Loucy (cell line): ENCODE data around the gene TSPO.

Experiments
- EZH2phosphoT487 ChIP-seq: fragments of 200-600 bp; IDR thresholded peaks from 2 replicates; pipeline ENCODE4 v1.6.1; 2018; ENCODE audit warnings: antibody characterized with exemption, mild to moderate bottlenecking, moderate library complexity, borderline replicate concordance
- TF ChIP-seq, protein P1 (sequence below): fragments of 200-600 bp; sonication (generic); conservative IDR thresholded peaks from 2 replicates; pipeline ENCODE4 v1.5.1; 2014; ENCODE audit warnings: mild to moderate bottlenecking, antibody characterized with exemption, low read length

DNA sequence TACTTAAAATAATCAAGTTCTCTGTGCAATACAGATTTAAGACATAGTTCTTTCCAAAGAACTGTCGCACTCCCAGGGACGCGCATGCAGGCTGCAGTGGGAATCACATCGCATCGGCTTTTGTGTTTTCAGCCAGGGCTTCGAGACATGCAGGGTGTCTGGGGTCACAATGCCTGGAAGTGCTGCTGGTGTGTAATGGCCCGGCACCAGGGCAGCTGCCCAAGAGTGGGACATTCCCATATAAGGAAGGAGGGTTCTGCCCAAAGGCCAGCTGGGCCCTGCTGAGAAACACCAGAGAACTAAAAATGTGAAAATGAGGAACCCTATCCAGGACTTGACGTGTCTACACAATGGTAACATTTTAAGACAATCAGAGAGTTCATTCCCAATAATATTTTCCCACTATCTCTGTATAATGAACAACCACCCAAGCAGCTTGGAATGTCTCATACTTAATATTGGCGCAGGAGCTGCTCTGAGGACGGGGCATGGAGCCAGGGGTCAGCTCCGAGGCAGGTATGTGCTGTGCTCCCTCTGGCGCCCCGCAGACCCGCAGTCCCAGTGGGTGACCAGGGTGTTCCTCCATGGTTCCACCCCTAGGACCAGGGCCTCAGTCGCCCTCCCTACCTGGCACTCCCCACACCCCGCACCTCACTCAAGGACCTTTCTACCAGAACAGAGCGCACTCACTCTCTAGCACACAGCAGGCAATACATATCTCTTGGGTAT is 19.4 kb upstream of the TSPO start:
- TF ChIP-seq, protein P1, sequence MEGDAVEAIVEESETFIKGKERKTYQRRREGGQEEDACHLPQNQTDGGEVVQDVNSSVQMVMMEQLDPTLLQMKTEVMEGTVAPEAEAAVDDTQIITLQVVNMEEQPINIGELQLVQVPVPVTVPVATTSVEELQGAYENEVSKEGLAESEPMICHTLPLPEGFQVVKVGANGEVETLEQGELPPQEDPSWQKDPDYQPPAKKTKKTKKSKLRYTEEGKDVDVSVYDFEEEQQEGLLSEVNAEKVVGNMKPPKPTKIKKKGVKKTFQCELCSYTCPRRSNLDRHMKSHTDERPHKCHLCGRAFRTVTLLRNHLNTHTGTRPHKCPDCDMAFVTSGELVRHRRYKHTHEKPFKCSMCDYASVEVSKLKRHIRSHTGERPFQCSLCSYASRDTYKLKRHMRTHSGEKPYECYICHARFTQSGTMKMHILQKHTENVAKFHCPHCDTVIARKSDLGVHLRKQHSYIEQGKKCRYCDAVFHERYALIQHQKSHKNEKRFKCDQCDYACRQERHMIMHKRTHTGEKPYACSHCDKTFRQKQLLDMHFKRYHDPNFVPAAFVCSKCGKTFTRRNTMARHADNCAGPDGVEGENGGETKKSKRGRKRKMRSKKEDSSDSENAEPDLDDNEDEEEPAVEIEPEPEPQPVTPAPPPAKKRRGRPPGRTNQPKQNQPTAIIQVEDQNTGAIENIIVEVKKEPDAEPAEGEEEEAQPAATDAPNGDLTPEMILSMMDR: no peak
- TF ChIP-seq EZH2phosphoT487: no peak
